ENCODE data around the gene ZDHHC9.

DNA sequence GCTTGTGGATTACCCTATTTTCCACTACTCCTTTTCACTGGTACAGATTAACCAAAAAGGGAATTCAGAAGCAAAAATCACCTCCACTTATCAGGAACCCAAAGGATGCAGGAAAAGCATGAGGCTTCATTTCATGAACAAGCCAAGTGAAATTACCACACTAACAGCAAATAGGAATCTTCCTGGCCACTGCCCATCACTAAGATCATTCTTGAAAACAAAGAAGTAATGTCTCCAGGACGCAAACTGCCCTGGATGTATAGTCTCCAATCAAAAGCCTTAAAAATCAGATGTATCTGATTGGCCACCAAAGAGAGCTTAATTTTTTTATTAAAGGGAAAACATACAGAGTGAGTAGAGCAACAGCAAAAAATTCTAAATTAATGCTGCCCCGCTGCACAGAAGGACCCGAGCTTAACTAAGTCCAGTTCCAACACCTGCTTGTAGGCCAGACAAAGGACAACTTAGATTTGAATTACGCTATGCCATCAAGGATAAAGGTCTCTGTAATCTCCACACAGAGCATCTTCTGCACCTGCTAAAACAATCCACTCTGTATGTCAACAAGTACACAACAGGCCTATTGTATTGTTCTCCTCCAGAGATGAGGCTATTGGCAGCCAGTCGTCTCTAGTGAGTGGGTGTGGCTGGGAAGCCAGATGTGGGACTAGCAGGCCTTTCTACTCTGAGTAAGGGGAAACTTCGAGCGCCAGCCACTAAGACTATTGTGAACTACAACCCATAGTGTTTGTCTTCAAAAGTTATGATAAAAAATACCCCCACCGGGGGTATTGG is 12.4 kb downstream of the ZDHHC9 start:
- TF ChIP-seq CTCF (IDR thresholded peaks at IDR 0.05) (no peak), ZFX (IDR thresholded peaks at IDR 0.05; ENCODE audit: borderline replicate concordance) (no peak)

Data from 22Rv1 (cell line).